IPS-15b (cell line): ENCODE measurements around the gene SOS1.

Experiments
- H3K27me3 ChIP-seq: one replicate; pipeline ENCODE4 v1.6.1; 2013; ENCODE audit warnings: low read length; ENCODE audit not compliant: control insufficient read depth, insufficient read depth
- H3K36me3 ChIP-seq: one replicate; pipeline ENCODE4 v1.6.1; 2013; ENCODE audit warnings: low read length; ENCODE audit not compliant: control insufficient read depth, insufficient read depth
- H3K4me1 ChIP-seq: one replicate; pipeline ENCODE4 v1.6.1; 2013; ENCODE audit warnings: mild to moderate bottlenecking, low read length; ENCODE audit not compliant: control insufficient read depth, insufficient read depth
- H3K4me3 ChIP-seq: one replicate; pipeline ENCODE4 v1.5.1; 2013; ENCODE audit warnings: low read depth, low read length
- H3K9ac ChIP-seq: one replicate; pipeline ENCODE4 v1.6.1; 2013; ENCODE audit warnings: low read depth, mild to moderate bottlenecking, low read length
- H3K9me3 ChIP-seq: one replicate; pipeline ENCODE4 v1.6.1; 2013; ENCODE audit warnings: mild to moderate bottlenecking, low read length; ENCODE audit not compliant: control insufficient read depth, insufficient read depth

Gene SOS1

DNA sequence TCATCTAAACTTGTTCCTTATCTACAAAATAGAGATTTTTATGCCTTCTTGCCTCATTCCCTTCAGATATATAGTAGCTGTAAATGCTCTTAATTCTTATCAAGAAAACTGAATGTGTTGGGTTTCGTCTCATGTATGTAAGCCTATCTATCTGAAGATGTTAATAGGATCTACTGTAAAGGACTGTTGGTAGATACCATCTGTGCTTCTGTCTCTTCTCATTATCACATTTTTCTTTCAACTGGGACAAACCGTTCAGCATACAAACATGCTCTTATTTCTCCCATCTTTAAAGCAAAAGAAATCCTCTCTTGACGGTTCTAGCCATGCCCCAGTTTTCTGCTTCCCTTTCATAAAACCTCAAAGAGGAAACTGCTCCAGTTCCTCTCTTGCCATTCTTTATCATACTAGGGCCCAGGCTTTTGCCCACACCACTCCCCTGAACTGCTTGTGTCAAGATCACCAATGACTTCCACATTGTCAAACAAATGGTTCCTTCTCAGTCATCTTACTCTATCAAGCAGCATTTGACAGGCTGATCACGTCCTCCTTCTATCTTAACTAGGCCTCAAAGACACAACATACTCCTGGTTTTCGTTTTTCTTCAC lies 142.5 kb downstream of the SOS1 start:
- no peaks in the 10 kb centered on the region for H3K27me3 ChIP-seq
- no peaks in the 10 kb centered on the region for H3K4me1 ChIP-seq

DNA sequence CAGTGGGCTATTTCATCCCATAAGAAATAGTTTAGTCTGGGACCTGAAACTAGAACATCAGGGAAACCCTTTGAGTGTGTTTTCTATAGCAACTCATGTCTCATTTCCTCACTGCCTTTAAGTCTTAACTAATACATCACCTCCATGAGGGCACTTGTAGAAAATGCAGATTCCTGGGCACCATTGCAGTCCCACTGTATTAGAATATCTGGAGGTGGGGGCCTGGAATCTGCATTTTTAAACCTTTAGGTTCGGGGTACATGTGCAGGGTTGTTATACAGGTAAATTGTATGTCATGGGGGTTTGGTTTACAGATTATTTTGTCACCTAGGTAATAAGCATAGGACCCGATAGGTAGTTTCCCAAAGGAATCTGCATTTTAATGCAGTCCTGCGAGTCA lies 143.8 kb downstream of the SOS1 start:
- no peaks in the 10 kb centered on the region for H3K9me3 ChIP-seq
- no peaks in the 10 kb centered on the region for H3K4me1 ChIP-seq
- H3K4me3 ChIP-seq = no peak overlapping the region
- H3K9ac ChIP-seq = no peak overlapping the region
- no peaks in the 10 kb centered on the region for H3K36me3 ChIP-seq
- no peaks in the 10 kb centered on the region for H3K27me3 ChIP-seq

More for the DNA sequence above, 142.5 kb downstream of the SOS1 start:
- no peaks in the 10 kb centered on the region for H3K36me3 ChIP-seq
- no peak overlapping the region for H3K9ac ChIP-seq
- H3K4me3 ChIP-seq = no peak overlapping the region
- no peaks in the 10 kb centered on the region for H3K9me3 ChIP-seq

DNA sequence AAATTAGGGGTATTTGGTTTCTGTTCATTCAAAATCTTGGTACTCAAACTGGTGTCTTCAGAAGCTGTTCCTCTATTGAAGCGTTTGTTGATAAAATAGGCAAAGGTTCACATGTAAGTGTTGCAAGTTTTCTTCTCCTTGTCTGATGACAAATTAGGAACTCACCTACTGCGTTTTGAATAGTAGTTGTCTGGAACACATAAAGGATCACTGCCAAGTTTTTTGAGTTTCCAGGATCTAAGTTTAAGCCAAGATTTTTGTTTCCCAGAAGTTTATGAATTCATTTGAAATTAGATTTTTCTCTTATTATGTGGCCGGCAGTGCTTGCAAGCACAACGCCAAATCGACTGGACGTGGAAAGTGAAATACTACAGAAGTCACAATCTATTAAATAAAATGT lies 145.8 kb downstream of the SOS1 start:
- Histone ChIP-seq H3K36me3 (no peaks in the 10 kb centered on the region), H3K4me3 (no peak overlapping the region), H3K27me3 (no peaks in the 10 kb centered on the region), H3K4me1 (no peaks in the 10 kb centered on the region), H3K9me3 (no peaks in the 10 kb centered on the region), H3K9ac (no peak overlapping the region)

DNA sequence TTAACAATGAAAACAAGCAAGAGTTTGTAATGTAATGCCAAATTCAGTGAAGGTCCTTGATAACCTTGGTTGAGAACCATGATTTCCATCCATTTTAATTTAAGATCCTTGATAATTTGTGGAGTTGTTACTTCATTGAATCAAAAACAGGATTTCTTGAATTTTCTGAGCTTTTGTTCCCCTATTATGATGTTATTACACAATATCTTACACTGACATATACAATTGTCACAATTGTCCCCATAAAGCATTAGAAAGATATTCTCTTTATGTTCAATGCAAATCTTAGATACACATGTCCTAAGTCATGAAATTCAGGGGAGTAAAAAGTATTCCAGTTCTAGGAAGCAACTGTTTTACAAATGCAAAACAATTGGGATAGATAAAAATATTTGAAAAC lies 147.6 kb downstream of the SOS1 start:
- Histone ChIP-seq H3K4me1 (no peaks in the 10 kb centered on the region), H3K4me3 (no peak overlapping the region), H3K36me3 (no peaks in the 10 kb centered on the region), H3K9me3 (no peaks in the 10 kb centered on the region), H3K27me3 (no peaks in the 10 kb centered on the region), H3K9ac (no peak overlapping the region)

DNA sequence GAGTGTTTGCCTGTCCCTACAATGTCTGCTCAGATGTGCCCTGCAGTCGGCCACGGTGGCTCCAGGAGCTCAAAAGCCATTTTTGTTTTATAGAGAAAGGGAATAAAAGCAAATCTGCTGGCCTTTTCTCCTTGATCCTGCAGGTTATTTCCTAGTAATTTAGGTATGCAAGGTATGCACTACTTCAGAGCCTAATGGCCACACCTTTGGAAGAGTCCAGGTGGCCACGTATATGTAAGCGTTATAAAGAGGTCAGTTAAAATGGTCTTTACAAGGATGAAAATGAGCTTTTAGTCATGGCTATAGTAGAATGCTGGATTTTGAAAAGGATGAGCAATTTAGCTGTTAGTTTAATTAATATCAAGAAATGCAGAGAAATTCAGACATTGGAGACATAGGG lies 149.5 kb downstream of the SOS1 start:
- Histone ChIP-seq H3K9me3 (no peaks in the 10 kb centered on the region), H3K4me3 (no peak overlapping the region), H3K4me1 (peaks cover 4% of the 10 kb centered on the region), H3K36me3 (no peaks in the 10 kb centered on the region), H3K27me3 (no peaks in the 10 kb centered on the region), H3K9ac (no peak overlapping the region)

- Histone ChIP-seq H3K4me3 (no peak overlapping the region), H3K9ac (no peak overlapping the region), H3K4me1 (peaks cover 4% of the 10 kb centered on the region), H3K36me3 (no peaks in the 10 kb centered on the region), H3K9me3 (no peaks in the 10 kb centered on the region), H3K27me3 (no peaks in the 10 kb centered on the region)
Measured at GRCh38 chr2:38968021-38968420, 152.8 kb downstream of the SOS1 start.

DNA sequence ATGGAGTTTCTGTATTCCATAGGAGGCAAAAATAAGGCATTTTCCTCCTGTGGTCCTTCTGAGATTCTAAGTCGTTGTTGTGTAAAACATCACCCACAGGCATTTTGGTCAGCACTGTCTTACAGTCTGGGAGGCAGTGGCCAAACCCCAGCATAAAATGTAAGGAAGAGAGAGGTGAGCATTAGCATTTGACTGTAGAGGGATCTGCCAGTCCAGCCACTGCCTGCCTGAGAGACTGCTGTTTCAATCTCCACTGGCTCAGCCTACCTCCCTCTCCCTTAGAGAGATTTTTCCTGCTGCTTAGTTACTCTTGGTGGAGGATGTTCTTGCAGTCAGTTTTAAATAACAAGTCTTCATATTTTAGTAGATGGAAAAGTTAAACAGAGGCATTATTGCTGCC lies 154.2 kb downstream of the SOS1 start:
- H3K9ac ChIP-seq = no peak overlapping the region
- no peaks in the 10 kb centered on the region for H3K36me3 ChIP-seq
- H3K4me1 ChIP-seq = peaks cover 4% of the 10 kb centered on the region
- H3K4me3 ChIP-seq = no peak overlapping the region
- no peaks in the 10 kb centered on the region for H3K9me3 ChIP-seq
- peaks cover 2% of the 10 kb centered on the region for H3K27me3 ChIP-seq

- H3K27me3 ChIP-seq = peaks cover 9% of the 10 kb centered on the region
- H3K4me1 ChIP-seq = peaks cover 4% of the 10 kb centered on the region
- no peaks in the 10 kb centered on the region for H3K9me3 ChIP-seq
- no peak overlapping the region for H3K4me3 ChIP-seq
- no peaks in the 10 kb centered on the region for H3K36me3 ChIP-seq
- H3K9ac ChIP-seq = no peak overlapping the region
Measured at GRCh38 chr2:38966006-38966405, 154.8 kb downstream of the SOS1 start.

DNA sequence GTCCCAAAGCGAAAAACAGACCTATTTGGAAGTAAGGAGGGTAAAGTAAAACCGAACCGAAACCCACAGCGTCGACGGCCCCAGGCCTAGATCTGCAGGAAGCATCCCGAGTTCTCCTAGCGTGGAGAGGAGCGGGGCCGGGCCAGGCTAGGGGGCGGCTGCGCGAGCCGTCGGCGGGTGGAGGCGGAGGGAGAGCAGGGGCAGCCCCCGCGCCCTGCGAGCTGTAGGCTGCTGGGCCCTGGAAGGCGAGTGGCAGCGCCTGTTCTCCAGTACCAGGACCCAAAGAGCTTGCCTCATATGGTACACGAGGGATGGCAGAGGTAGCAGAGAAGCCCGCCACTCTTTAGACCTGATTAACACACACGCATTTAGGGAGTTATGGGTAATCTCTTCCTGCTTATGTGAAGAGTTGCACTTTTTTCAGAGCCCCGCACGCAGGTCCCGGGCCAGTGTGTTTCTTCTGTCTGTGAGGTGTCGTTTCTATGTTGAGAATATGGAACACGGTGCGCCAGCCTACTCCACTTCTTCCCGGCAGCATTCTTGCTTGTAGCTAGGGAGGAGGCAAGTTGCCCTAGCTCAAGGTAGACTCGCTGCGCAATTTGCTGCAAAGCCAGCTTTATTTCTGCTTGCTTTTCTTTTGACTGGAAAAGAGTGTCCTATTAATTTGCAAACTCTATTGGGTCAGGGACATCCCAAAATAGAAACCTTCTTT lies 160.1 kb downstream of the SOS1 start:
- no peaks in the 10 kb centered on the region for H3K36me3 ChIP-seq
- peaks cover 33% of the 10 kb centered on the region for H3K27me3 ChIP-seq
- H3K4me1 ChIP-seq = no peaks in the 10 kb centered on the region
- peak overlapping the region; percentile 43 for H3K4me3 ChIP-seq
- H3K9me3 ChIP-seq = no peaks in the 10 kb centered on the region
- H3K9ac ChIP-seq = no peak overlapping the region

- Histone ChIP-seq H3K4me1 (no peaks in the 10 kb centered on the region), H3K27me3 (peaks cover 33% of the 10 kb centered on the region), H3K36me3 (no peaks in the 10 kb centered on the region), H3K9me3 (no peaks in the 10 kb centered on the region), H3K4me3 (peak overlapping the region; percentile 43), H3K9ac (no peak overlapping the region)
Measured at GRCh38 chr2:38959938-38960608, 160.8 kb downstream of the SOS1 start.

DNA sequence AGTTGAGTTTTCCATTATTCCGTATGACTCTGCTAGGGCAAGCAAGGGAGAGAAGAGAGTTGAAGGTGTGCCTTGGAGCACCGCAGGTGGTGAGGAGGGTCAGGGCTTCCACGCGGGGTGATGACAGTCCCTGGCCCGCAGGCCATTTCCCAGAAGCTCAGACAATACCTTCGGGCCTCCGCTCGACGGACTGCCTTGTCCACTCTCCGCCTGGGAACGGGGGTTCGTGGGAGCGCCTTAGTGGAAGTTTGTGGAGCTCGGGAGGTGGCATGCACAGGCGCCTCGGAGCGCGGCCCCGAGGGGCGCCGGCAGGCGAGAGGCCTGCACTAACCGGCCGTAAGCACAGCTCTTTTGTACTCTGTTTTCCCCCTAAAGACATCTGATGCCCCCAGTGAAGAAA lies 161.4 kb downstream of the SOS1 start:
- Histone ChIP-seq H3K36me3 (no peaks in the 10 kb centered on the region), H3K27me3 (peaks cover 33% of the 10 kb centered on the region), H3K9ac (no peak overlapping the region), H3K4me1 (no peaks in the 10 kb centered on the region), H3K4me3 (no peak overlapping the region), H3K9me3 (no peaks in the 10 kb centered on the region)

GRCh38 chr2:38957972-38958371 lies 162.9 kb downstream of the SOS1 start:
- Histone ChIP-seq H3K4me1 (no peaks in the 10 kb centered on the region), H3K9me3 (no peaks in the 10 kb centered on the region), H3K27me3 (peaks cover 33% of the 10 kb centered on the region), H3K9ac (no peak overlapping the region), H3K4me3 (no peak overlapping the region), H3K36me3 (no peaks in the 10 kb centered on the region)
